PFSK-1 (cell line): ENCODE measurements around the gene COL5A2.

Source experiments
- FOXP2 ChIP-seq: optimal IDR thresholded peaks from 2 replicates; pipeline ENCODE3; 2011; ENCODE audit warnings: borderline replicate concordance, control low read depth, inconsistent platforms; ENCODE audit not compliant: insufficient read depth; ENCODE audit errors: extremely low read length, extremely low read depth
- POLR2AphosphoS5 ChIP-seq: IDR thresholded peaks from 2 replicates; pipeline ENCODE4 v1.6.1; 2012; ENCODE audit warnings: low read depth, mild to moderate bottlenecking, control low read depth, low read length, moderate library complexity
- TAF1 ChIP-seq: IDR thresholded peaks from 2 replicates; pipeline ENCODE4 v1.6.1; 2012; ENCODE audit warnings: low read length, control low read depth, borderline replicate concordance; ENCODE audit not compliant: insufficient read depth
- TF ChIP-seq, protein P1 (sequence below), 2 experiments: IDR thresholded peaks; 2 replicates each; pipeline versions ENCODE4 v1.6.1 to v1.8.0; 2011 to 2012; ENCODE audit warnings: low read depth in 2 of 2, low read length in 2 of 2, control low read depth in 1 of 2, inconsistent platforms in 1 of 2, mild to moderate bottlenecking in 1 of 2, moderate library complexity in 1 of 2; ENCODE audit not compliant: insufficient read depth in 1 of 2

- TF ChIP-seq, protein P1, sequence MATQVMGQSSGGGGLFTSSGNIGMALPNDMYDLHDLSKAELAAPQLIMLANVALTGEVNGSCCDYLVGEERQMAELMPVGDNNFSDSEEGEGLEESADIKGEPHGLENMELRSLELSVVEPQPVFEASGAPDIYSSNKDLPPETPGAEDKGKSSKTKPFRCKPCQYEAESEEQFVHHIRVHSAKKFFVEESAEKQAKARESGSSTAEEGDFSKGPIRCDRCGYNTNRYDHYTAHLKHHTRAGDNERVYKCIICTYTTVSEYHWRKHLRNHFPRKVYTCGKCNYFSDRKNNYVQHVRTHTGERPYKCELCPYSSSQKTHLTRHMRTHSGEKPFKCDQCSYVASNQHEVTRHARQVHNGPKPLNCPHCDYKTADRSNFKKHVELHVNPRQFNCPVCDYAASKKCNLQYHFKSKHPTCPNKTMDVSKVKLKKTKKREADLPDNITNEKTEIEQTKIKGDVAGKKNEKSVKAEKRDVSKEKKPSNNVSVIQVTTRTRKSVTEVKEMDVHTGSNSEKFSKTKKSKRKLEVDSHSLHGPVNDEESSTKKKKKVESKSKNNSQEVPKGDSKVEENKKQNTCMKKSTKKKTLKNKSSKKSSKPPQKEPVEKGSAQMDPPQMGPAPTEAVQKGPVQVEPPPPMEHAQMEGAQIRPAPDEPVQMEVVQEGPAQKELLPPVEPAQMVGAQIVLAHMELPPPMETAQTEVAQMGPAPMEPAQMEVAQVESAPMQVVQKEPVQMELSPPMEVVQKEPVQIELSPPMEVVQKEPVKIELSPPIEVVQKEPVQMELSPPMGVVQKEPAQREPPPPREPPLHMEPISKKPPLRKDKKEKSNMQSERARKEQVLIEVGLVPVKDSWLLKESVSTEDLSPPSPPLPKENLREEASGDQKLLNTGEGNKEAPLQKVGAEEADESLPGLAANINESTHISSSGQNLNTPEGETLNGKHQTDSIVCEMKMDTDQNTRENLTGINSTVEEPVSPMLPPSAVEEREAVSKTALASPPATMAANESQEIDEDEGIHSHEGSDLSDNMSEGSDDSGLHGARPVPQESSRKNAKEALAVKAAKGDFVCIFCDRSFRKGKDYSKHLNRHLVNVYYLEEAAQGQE (IDR thresholded peaks at IDR 0.05; ENCODE audit: insufficient read depth in 1 of 2, low read depth in 2 of 2, low read length in 2 of 2), result no peak
- TF ChIP-seq POLR2AphosphoS5, result no peak
- no peak for TF ChIP-seq TAF1
- no peak for TF ChIP-seq FOXP2
Observed at GRCh38 chr2:189153619-189154018, 25.9 kb downstream of the COL5A2 start.
